HG03175 (cell line): ENCODE data around the gene TMEM135.
A peak's percentile ranks its signal among the peaks of the same experiment; 100 is the strongest.

Source experiments
- ATAC-seq: cut with Tn5 transposase; IDR thresholded peaks from one replicate; pipeline ENCODE4 v1.9.1; 2021; ENCODE audit warnings: mild to moderate bottlenecking, moderate library complexity; ENCODE audit not compliant: unreplicated experiment

TMEM135 gene

DNA sequence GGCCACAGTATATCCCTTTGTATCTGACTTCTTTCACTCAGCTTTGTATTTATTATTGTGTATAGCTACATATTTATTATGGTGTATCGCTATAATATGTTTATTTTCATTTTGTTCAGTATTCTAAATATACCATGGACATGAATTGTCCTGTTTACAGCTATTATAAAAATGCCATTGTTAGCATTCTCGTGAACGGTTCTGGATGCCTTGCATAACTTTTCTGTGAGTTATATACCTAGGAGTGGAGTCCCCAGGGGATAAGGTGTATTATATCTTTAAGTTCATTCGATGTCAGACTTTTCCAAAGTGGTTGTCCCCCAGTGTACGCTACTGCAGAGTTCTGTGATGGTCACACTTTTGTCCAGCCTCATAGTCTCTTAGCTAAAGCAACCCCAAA lies 301.7 kb downstream of the TMEM135 start:
- ATAC-seq, result no peak

- ATAC-seq, result no peak
Observed at GRCh38 chr11:87347441-87347840, 309.7 kb downstream of the TMEM135 start.

GRCh38 chr11:87347854-87348253 lies 310.1 kb downstream of the TMEM135 start:
- ATAC-seq, result no peak

- ATAC-seq, result no peak
Observed at GRCh38 chr11:87351676-87352075, 313.9 kb downstream of the TMEM135 start.

- ATAC-seq, result peak; percentile 94
Observed at GRCh38 chr11:87352759-87353707, 315.3 kb downstream of the TMEM135 start.

GRCh38 chr11:87353771-87354345 lies 316.1 kb downstream of the TMEM135 start:
- ATAC-seq, result no peak

DNA sequence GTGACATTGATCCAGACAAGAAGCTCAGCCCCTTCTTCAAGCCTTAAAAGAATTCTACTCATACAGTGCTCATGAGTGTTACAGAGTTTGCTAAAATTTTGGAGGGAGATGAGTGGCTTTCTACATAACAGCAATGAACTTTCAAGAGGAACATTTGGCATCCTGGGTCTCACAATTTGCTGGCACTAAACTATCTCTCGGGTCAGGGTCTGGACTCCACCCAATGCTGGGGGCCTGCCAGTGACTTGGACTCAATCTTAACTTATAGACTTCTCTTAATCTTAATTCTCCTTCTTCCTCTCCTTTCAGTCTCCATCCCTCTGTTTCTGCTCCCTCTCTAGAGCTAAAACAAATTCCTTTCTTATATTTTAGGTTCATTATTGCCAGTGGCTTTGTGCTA lies 317.9 kb downstream of the TMEM135 start:
- no peak for ATAC-seq

- ATAC-seq, result no peak
Observed at GRCh38 chr11:87356428-87356827, 318.7 kb downstream of the TMEM135 start.

DNA sequence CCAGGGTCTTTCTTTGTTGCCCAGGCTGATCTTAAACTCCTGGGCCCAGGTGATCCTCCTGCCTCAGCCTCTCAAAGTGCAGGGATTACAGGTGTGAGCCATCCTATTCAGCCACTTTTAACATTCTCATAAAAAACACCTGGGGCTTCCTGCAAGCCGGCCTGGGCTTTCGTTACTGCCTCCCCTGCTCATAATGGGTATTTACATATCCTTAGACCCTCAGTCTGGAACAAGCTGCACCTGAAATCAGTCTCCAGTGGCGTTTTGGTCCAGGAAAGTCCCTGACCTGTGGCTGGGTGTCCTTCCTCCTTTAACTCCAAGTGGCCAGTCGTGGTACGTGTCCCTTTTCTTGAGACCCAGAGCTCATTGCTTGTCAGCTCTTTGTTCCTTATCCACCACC lies 320.7 kb downstream of the TMEM135 start:
- no peak for ATAC-seq

DNA sequence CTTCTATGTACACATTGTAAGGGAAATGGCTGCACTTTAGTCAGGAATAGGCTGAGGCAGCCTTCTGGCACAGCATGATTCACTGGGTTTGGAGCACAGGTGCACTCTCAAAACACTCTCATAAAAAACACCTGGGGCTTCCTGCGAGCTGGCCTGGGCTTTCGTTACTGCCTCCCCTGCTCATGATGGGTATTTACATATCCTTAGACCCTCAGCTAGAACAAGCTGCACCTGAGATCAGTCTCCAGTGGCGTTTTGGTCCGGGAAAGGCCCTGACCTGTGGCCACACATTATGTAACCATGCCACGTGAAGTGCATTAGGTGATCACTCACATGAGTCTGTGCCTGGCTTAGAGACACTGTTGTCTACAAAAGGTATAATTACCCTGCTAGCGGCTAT lies 321.7 kb downstream of the TMEM135 start:
- ATAC-seq, result no peak

DNA sequence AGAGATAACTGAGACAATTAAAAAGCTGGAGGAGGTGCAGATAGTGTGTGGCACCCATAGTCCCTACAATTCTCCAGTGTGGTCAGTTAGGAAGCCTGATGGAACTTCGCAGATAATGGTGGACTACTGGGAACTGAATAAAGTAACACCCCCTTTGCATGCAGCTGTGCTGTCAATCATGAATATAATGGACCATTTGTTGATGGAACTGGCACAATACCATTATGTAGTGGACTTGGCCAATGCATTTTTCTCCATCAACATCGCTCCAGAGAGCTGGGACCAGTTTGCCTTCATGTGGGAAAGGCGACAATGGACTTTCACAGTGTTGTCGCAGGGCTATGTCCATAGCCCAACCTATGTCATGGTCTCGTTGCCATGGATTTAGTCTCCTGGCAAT lies 324.2 kb downstream of the TMEM135 start:
- ATAC-seq, result no peak

DNA sequence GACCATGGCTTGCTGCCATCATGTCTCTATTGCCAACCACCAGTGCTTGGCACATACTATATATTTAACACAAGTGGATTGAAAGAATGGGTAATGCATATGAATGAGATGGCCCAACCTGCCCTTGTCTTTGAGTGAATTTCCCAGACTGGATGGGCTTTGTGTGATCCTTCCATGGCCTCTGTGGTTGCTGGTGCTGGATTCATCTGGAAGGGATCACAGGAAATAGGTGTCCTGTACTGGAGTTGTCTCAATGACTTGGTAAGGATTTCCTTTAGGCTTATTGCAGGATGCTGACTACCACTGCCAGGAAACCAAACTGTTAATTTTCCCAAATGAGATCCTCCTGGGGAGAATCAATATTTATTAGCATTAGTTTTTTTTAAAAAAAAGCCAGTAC lies 328.6 kb downstream of the TMEM135 start:
- no peak for ATAC-seq

DNA sequence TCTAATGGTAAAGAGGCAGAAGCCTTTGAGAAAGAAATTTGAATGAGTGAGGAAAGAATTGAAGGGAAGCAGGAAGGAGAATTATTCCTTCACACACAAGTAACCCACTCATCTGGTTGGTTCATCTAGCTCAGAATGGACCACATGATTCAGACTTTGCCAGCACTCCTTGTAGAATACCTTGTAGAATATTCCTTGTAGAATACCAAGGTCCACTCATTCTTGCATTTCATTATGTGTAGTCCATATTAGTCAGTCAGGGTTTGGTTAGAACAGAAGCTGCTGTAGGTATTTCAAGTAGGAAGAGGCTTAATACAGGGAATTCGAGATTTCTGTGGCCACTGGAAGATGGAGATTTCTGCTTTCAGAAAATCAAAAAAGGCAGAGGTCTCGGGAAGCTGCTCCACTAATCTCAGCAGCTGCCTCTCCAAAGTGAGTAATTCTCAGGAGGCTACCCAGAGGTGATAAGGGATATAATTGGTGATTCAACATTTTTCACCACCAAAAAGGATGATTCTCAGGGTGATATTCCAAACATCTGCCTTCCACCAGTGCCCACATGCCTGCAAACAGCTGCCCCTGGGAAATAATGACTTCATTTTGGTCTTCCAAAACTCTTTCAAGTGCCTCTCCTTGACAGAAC lies 329.1 kb downstream of the TMEM135 start:
- ATAC-seq, result no peak

DNA sequence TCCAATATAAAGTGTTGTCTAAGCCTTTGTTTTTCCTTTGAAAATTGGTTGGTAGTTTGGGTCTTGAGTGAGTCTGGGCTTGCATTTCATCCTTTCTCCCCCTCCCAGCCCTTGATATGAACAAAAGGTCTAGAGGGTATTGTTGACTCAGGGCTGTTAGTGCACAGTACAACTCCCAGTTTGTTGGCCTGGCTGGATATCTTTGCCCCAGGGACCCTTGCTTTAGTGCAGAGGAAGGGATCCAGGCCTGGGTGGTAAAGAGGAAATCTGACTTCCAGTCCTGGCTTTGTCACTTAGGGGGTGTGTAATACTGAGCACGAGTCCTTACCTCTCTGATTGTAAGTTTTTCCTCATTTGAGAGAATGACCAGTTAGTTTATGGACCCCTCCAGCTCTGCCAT lies 330.4 kb downstream of the TMEM135 start:
- no peak for ATAC-seq

GRCh38 chr11:87368858-87369480 lies 331.2 kb downstream of the TMEM135 start:
- ATAC-seq, result no peak

GRCh38 chr11:87369888-87370287 lies 332.2 kb downstream of the TMEM135 start:
- ATAC-seq, result no peak

DNA sequence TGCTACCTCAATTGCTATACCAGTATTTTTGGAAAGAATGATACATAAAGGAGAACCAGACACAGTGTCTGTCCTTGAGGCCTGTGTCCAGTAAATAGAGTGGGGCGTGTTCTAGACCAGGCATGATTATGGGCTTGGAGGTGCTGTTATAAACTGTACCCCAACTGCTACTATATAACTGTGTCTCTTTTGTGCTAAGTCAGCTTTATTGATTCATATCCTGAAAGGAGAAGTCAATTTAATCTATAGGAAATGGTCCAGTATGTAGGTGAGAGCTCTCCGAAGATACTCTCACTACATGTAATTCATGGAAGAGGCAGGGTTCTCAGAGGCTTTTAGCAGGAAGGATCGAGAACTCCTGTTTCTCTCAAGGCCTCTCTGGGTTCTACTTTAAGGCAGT lies 334.3 kb downstream of the TMEM135 start:
- no peak for ATAC-seq
